Body of pancreas (tissue), 4 donors: Measurements from ENCODE around the gene TYMS. TPM values are rescaled to one million over a fixed set of nuclear protein-coding genes. Genes with fewer than 3 reads are reported as not detected.
"Not testable (repeated sequence)": the region's sequence is repeated elsewhere in the genome, so short reads cannot be mapped to it uniquely, and the experiment has no call there.

Experiments
- ATAC-seq: fragments of 150-250 bp; one replicate; pipeline ENCODE4 v1.9.1; 2016
- DNase-seq, 4 donors: peaks; one replicate each; pipeline ENCODE4 v3.0.0-alpha.2; 2019
- H3K27ac ChIP-seq, 4 donors: fragments of 200-600 bp; sonication (generic); 1 replicate in 3 of 4; 2 replicates in 1 of 4; pipeline versions ENCODE4 v1.5.1 to v1.6.1; 2016 to 2019; ENCODE audit warnings: mild to moderate bottlenecking in 1 of 4, mixed read lengths in 1 of 4, moderate library complexity in 1 of 4
- H3K27me3 ChIP-seq, 2 donors: fragments of 200-600 bp; sonication (generic); one replicate each; pipeline ENCODE4 v1.6.0; 2016; ENCODE audit warnings: mild to moderate bottlenecking in 1 of 2
- H3K36me3 ChIP-seq, 2 donors: fragments of 200-600 bp; sonication (generic); replicated peaks in 1 of 2; 2 replicates each; pipeline ENCODE4 v1.5.1; 2016; ENCODE audit warnings: low read depth in 2 of 2; ENCODE audit not compliant: insufficient read depth in 1 of 2
- H3K4me1 ChIP-seq: fragments of 200-600 bp; sonication (generic); one replicate; pipeline ENCODE4 v1.6.0; 2016
- H3K4me3 ChIP-seq, 2 donors: fragments of 200-600 bp; sonication (generic); 1 replicate in 1 of 2; 2 replicates in 1 of 2; pipeline ENCODE4 v1.5.1; 2016 to 2019
- H3K9me3 ChIP-seq, 3 donors: fragments of 200-600 bp; sonication (generic); 1 replicate in 2 of 3; 2 replicates in 1 of 3; pipeline ENCODE4 v1.5.1; 2016
- POLR2A ChIP-seq, 3 donors: fragments of 450-650 bp; IDR thresholded peaks; one replicate each; pipeline ENCODE4 v1.6.1; 2016; ENCODE audit warnings: antibody characterized with exemption in 3 of 3, mild to moderate bottlenecking in 2 of 3
- WGBS, 2 donors: methylation state at CpG; one replicate each; pipeline ENCODE4 v1.1.5; 2017; 5-methylcytosine and 5-hydroxymethylcytosine counted together
- intact Hi-C: fragments of 100-400 bp; cut with DNase I; formaldehyde crosslinking; loops from one replicate; pipeline ENCODE4 v1.15.1; 2023
- total RNA-seq, 2 donors: library from RNA; depleted of rRNA; stranded (reverse); fragments of >200 nt; gene quantifications; one replicate each; pipeline ENCODE4 v1.1.0, GENCODE V29; 2016
- TF ChIP-seq, protein P1 (sequence below), 7 experiments: fragments of 450-650 bp in 4 of 7; fragments of 200-600 bp in 3 of 7; sonication (generic) in 3 of 7; IDR thresholded peaks; one replicate each; pipeline ENCODE4 v1.5.1; 2016 to 2019; ENCODE audit warnings: antibody characterized with exemption in 7 of 7

The TYMS gene
- total RNA-seq, 2 donors from 2014 or later = 1.8 to 7.6 TPM

DNA sequence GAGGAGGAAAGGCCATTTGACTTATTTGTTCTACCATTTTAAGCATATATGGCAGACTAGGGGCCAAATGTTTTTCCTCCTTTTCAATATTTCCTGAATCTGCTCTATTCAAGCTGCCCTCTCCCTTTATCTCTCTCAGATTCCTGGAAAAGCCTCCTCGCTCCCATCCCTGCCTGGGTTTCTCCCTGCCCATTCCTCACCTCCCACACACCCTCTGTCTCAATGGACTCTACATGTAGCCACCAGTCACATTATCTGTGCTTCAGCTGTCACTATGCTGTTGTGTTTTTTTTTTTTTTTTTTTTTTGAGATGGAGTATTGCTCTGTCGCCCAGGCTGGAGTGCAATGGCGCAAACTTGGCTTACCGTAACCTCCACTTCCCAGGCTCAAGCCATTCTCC lies 22.9 kb downstream of the TYMS start:
- no peak for ATAC-seq
- Histone ChIP-seq H3K27me3 (no peaks in the 10 kb centered on the region), H3K9me3 (no peaks in the 10 kb centered on the region), H3K4me1 (peaks cover 10% of the 10 kb centered on the region), H3K36me3 (peaks cover 0 to 14% of the 10 kb centered on the region in 2 donors), H3K27ac (no peak overlapping the region), H3K4me3 (no peak overlapping the region)
- no peak for DNase-seq
- TF ChIP-seq POLR2A (IDR thresholded peaks at IDR 0.05) = no peak
- TF ChIP-seq, protein P1, sequence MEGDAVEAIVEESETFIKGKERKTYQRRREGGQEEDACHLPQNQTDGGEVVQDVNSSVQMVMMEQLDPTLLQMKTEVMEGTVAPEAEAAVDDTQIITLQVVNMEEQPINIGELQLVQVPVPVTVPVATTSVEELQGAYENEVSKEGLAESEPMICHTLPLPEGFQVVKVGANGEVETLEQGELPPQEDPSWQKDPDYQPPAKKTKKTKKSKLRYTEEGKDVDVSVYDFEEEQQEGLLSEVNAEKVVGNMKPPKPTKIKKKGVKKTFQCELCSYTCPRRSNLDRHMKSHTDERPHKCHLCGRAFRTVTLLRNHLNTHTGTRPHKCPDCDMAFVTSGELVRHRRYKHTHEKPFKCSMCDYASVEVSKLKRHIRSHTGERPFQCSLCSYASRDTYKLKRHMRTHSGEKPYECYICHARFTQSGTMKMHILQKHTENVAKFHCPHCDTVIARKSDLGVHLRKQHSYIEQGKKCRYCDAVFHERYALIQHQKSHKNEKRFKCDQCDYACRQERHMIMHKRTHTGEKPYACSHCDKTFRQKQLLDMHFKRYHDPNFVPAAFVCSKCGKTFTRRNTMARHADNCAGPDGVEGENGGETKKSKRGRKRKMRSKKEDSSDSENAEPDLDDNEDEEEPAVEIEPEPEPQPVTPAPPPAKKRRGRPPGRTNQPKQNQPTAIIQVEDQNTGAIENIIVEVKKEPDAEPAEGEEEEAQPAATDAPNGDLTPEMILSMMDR (IDR thresholded peaks at IDR 0.05) = no peak
- WGBS, 2 donors = 94% methylated on average over 4 of the region's 4 CpGs
- intact Hi-C loops = no loop called here

DNA sequence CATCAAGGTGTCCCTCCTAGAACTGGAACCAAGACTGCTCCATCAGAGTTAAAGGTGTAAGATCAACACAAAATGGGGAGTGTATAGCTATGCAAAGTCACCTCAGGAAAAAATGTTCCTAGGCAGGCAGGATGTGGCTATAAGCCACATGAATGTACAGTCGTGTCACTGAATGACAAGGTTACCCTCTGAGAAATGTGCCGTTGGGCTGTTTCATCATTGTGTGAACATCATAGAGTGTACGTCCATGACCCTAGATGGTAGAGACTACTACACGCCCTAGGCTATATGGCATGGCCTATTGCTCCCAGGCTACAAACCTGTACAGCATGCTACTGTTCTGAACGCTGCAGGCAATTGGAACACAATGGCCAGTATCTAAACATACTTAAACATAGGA lies 24.5 kb downstream of the TYMS start:
- Histone ChIP-seq H3K36me3 (peaks cover 0 to 14% of the 10 kb centered on the region in 2 donors), H3K27me3 (no peaks in the 10 kb centered on the region), H3K4me1 (peaks cover 10% of the 10 kb centered on the region), H3K27ac (no peak overlapping the region), H3K4me3 (no peak overlapping the region), H3K9me3 (no peaks in the 10 kb centered on the region)
- 81 to 95% methylated on average over 5 of the region's 5 CpGs for WGBS, 2 donors
- DNase-seq = no peak
- TF ChIP-seq, protein P1 (IDR thresholded peaks at IDR 0.05) = no peak
- TF ChIP-seq POLR2A (IDR thresholded peaks at IDR 0.05) = no peak
- no peak for ATAC-seq
- intact Hi-C loops = no loop called here

DNA sequence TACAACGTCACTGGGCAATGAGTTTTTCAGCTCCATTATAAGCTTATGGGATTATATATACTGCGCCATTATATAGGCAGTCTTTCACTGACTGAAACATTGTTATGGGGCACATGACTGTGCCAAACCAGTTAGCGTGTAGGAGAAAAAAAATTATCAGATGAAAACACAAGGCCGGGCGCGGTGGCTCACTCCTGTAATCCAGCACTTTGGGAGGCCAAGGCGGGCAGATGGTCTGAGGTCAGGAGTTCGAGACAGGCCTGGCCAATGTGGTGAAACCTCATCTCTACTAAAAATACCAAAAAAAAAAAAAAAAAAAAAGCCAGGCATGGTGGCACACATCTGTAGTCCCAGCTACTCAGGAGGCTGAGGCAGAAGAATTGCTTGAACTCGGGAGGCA lies 25.0 kb downstream of the TYMS start:
- DNase-seq, intact Hi-C loops, H3K27me3 ChIP-seq, H3K27ac ChIP-seq, ATAC-seq, H3K9me3 ChIP-seq, H3K4me3 ChIP-seq: not testable (repeated sequence)
- H3K4me1 ChIP-seq = peaks cover 10% of the 10 kb centered on the region
- 91 to 93% methylated on average over 9 of the region's 9 CpGs for WGBS, 2 donors
- peaks cover 0 to 12% of the 10 kb centered on the region in 2 donors for H3K36me3 ChIP-seq

DNA sequence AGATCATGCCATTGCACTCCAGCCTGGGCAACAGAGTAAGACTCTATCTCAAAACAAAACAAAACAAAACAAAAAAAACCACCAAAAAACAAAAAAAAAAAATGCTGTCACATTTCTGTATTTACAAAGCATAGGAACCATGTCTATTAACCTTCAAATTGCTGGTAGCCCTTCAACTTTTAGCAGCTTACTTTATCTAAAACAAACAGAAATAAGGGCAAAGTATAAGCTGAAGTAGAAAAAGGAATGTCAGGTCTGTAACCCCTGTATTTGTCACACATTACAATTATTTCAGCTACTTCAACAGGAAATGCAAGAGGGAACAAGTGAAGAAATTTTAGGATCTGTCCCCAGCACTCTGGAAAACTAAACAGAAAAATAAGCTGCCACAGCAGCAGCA lies 25.4 kb downstream of the TYMS start:
- Histone ChIP-seq H3K36me3 (peaks cover 0 to 12% of the 10 kb centered on the region in 2 donors), H3K27me3 (no peaks in the 10 kb centered on the region), H3K4me1 (peaks cover 10% of the 10 kb centered on the region), H3K9me3 (no peaks in the 10 kb centered on the region), H3K4me3 (no peak overlapping the region), H3K27ac (no peak overlapping the region)
- DNase-seq = no peak
- TF ChIP-seq, protein P1 (IDR thresholded peaks at IDR 0.05) = no peak
- no peak for TF ChIP-seq POLR2A (IDR thresholded peaks at IDR 0.05)
- no peak for ATAC-seq
- intact Hi-C loops = no loop called here

DNA sequence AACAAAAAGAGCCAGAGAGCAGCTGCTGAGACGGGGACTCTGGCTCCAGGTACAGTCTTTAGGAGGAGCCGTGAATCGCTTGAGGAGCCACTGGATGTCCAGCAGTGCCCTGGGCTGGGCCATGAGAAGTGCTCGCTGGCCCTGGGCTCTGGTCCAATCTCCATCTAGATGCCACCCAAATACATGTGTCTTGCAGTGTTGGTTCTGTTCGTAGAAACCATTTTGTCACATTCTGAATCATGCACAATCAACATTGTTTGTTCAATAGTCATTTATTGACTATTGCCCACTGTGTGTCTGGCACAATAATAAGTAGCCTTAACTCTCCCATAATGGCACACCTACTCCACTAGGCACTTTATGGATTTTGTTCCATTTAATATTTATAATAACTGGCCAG lies 26.1 kb downstream of the TYMS start:
- 38 to 59% methylated on average over 3 to 5 of the region's 5 CpGs for WGBS, 2 donors
- intact Hi-C loops = no loop called here
- no peak for DNase-seq
- Histone ChIP-seq H3K4me1 (peaks cover 10% of the 10 kb centered on the region), H3K9me3 (no peaks in the 10 kb centered on the region), H3K4me3 (no peak overlapping the region), H3K36me3 (peaks cover 0 to 12% of the 10 kb centered on the region in 2 donors), H3K27ac (no peak overlapping the region), H3K27me3 (no peaks in the 10 kb centered on the region)
- peak; percentile 30 for ATAC-seq
- TF ChIP-seq, protein P1 (IDR thresholded peaks at IDR 0.05) = no peak
- no peak for TF ChIP-seq POLR2A (IDR thresholded peaks at IDR 0.05)
